Neutrophil (primary cell): ENCODE results near the gene DPYSL3.

Experiments
- H3K27ac ChIP-seq: fragments of 200-600 bp; sonication (generic); 2 replicates; pipeline ENCODE4 v1.5.1; 2016; ENCODE audit warnings: mild to moderate bottlenecking, moderate library complexity
- H3K27me3 ChIP-seq: fragments of 200-600 bp; sonication (generic); 2 replicates; pipeline ENCODE4 v1.6.0; 2016; ENCODE audit warnings: mild to moderate bottlenecking
- H3K36me3 ChIP-seq: fragments of 200-600 bp; sonication (generic); 2 replicates; pipeline ENCODE4 v1.5.1; 2017
- H3K4me1 ChIP-seq, 2 experiments: fragments of 200-600 bp in 1 of 2; sonication (generic) in 1 of 2; 1 replicate in 1 of 2; 2 replicates in 1 of 2; pipeline versions ENCODE4 v1.5.1 to v1.6.1; 2013 to 2016; ENCODE audit warnings: low read depth in 1 of 2, low read length in 1 of 2, mild to moderate bottlenecking in 1 of 2, moderate library complexity in 1 of 2; ENCODE audit not compliant: control insufficient read depth in 1 of 2, insufficient read depth in 1 of 2
- H3K4me3 ChIP-seq, 2 experiments: fragments of 200-600 bp in 1 of 2; sonication (generic) in 1 of 2; 1 replicate in 1 of 2; 2 replicates in 1 of 2; pipeline ENCODE4 v1.5.1; 2013 to 2016; ENCODE audit warnings: low read depth in 1 of 2, low read length in 1 of 2, mild to moderate bottlenecking in 1 of 2, moderate library complexity in 1 of 2
- H3K9me3 ChIP-seq: fragments of 200-600 bp; sonication (generic); 2 replicates; pipeline ENCODE4 v1.5.1; 2016
- TF ChIP-seq, protein P1 (sequence below): fragments of 200-600 bp; sonication (generic); IDR thresholded peaks from 2 replicates; pipeline ENCODE4 v1.5.1; 2016; ENCODE audit warnings: antibody characterized with exemption

The DPYSL3 gene

GRCh38 chr5:147359101-147359500, 150.8 kb downstream of the DPYSL3 start:
- TF ChIP-seq, protein P1, sequence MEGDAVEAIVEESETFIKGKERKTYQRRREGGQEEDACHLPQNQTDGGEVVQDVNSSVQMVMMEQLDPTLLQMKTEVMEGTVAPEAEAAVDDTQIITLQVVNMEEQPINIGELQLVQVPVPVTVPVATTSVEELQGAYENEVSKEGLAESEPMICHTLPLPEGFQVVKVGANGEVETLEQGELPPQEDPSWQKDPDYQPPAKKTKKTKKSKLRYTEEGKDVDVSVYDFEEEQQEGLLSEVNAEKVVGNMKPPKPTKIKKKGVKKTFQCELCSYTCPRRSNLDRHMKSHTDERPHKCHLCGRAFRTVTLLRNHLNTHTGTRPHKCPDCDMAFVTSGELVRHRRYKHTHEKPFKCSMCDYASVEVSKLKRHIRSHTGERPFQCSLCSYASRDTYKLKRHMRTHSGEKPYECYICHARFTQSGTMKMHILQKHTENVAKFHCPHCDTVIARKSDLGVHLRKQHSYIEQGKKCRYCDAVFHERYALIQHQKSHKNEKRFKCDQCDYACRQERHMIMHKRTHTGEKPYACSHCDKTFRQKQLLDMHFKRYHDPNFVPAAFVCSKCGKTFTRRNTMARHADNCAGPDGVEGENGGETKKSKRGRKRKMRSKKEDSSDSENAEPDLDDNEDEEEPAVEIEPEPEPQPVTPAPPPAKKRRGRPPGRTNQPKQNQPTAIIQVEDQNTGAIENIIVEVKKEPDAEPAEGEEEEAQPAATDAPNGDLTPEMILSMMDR, result no peak
- H3K9me3 ChIP-seq, result no peaks in the 10 kb centered on the region
- H3K27ac ChIP-seq, result no peak overlapping the region
- H3K4me3 ChIP-seq, result no peak overlapping the region
- H3K36me3 ChIP-seq, result no peaks in the 10 kb centered on the region
- peaks cover 14% of the 10 kb centered on the region for H3K27me3 ChIP-seq
- H3K4me1 ChIP-seq, result no peaks in the 10 kb centered on the region

- no peaks in the 10 kb centered on the region for H3K9me3 ChIP-seq
- no peak overlapping the region for H3K27ac ChIP-seq
- no peaks in the 10 kb centered on the region for H3K36me3 ChIP-seq
- H3K4me1 ChIP-seq, result peaks cover 19% of the 10 kb centered on the region in 2 experiments
- H3K4me3 ChIP-seq, result no peak overlapping the region
- H3K27me3 ChIP-seq, result peaks cover 26% of the 10 kb centered on the region
- TF ChIP-seq, protein P1, result no peak
Observed at GRCh38 chr5:147349241-147349640, 160.6 kb downstream of the DPYSL3 start.

GRCh38 chr5:147348451-147348850, 161.4 kb downstream of the DPYSL3 start:
- no peaks in the 10 kb centered on the region for H3K36me3 ChIP-seq
- no peaks in the 10 kb centered on the region for H3K9me3 ChIP-seq
- peaks cover 23% of the 10 kb centered on the region for H3K27me3 ChIP-seq
- TF ChIP-seq, protein P1, result no peak
- H3K27ac ChIP-seq, result no peak overlapping the region
- H3K4me1 ChIP-seq, result peaks cover 19% of the 10 kb centered on the region in 2 experiments
- H3K4me3 ChIP-seq, result no peak overlapping the region

- H3K27ac ChIP-seq, result no peak overlapping the region
- TF ChIP-seq, protein P1, result no peak
- no peak overlapping the region for H3K4me3 ChIP-seq
- H3K9me3 ChIP-seq, result no peaks in the 10 kb centered on the region
- peaks cover 23% of the 10 kb centered on the region for H3K27me3 ChIP-seq
- no peaks in the 10 kb centered on the region for H3K36me3 ChIP-seq
- H3K4me1 ChIP-seq, result peaks cover 19% of the 10 kb centered on the region in 2 experiments
Observed at GRCh38 chr5:147348046-147348445, 161.8 kb downstream of the DPYSL3 start.

GRCh38 chr5:147346006-147346561, 163.8 kb downstream of the DPYSL3 start:
- H3K4me1 ChIP-seq, result peaks cover 19% of the 10 kb centered on the region in 2 experiments

More at GRCh38 chr5:147346006-147346561, 163.8 kb downstream of the DPYSL3 start:
- TF ChIP-seq, protein P1, result no peak
- no peak overlapping the region for H3K27ac ChIP-seq
- H3K27me3 ChIP-seq, result peaks cover 22% of the 10 kb centered on the region
- no peaks in the 10 kb centered on the region for H3K36me3 ChIP-seq
- H3K4me3 ChIP-seq, result no peak overlapping the region
- H3K9me3 ChIP-seq, result no peaks in the 10 kb centered on the region
